Right renal cortex interstitium (tissue), 3 donors: Measurements from ENCODE around the gene REXO4. TPM values are rescaled to one million over a fixed set of nuclear protein-coding genes. Genes with fewer than 3 reads are reported as not detected.

ENCODE experiments used
- DNase-seq, 3 donors: peaks; one replicate each; pipeline ENCODE4 v3.0.0-alpha.2; 2013; ENCODE audit warnings: low read depth in 3 of 3, low spot score in 2 of 3
- polyA plus RNA-seq, 3 donors: library from polyadenylated mRNA; unstranded; fragments of 120-200 nt; gene quantifications; one replicate each; pipeline ENCODE4 v1.2.1, GENCODE V29; 2013; ENCODE audit not compliant: insufficient read length in 3 of 3

REXO4 gene
- polyA plus RNA-seq, 3 donors, result 26.9 to 30.7 (median 29.7) TPM

- DNase-seq, result no peak
These were observed 46.5 kb downstream of the REXO4 start for GRCh38 chr9:133371261-133371711.

GRCh38 chr9:133370685-133371084 is 47.1 kb downstream of the REXO4 start:
- DNase-seq, result no peak

- no peak for DNase-seq
These were observed 47.9 kb downstream of the REXO4 start for GRCh38 chr9:133369933-133370332.

GRCh38 chr9:133369422-133369821 is 48.4 kb downstream of the REXO4 start:
- DNase-seq, result no peak

- no peak for DNase-seq
These were observed 49.4 kb downstream of the REXO4 start for GRCh38 chr9:133368249-133368881.

GRCh38 chr9:133367778-133368177 is 50.0 kb downstream of the REXO4 start:
- no peak for DNase-seq

GRCh38 chr9:133367221-133367620 is 50.6 kb downstream of the REXO4 start:
- no peak for DNase-seq

- DNase-seq, result no peak
These were observed 51.4 kb downstream of the REXO4 start for GRCh38 chr9:133366435-133366834.

- DNase-seq, result no peak
These were observed 55.3 kb downstream of the REXO4 start for GRCh38 chr9:133362359-133363044.

- no peak for DNase-seq
These were observed 56.2 kb downstream of the REXO4 start for GRCh38 chr9:133361507-133362092.

GRCh38 chr9:133360400-133361393 is 57.1 kb downstream of the REXO4 start:
- DNase-seq, result no peak

- DNase-seq, result no peak
These were observed 58.2 kb downstream of the REXO4 start for GRCh38 chr9:133359399-133360175.

GRCh38 chr9:133357656-133358055 is 60.2 kb downstream of the REXO4 start:
- no peak for DNase-seq

- DNase-seq, result peak in 2 of 3 donors; percentile 63 to 69
These were observed 61.3 kb downstream of the REXO4 start, which contains the start of the genes SURF1 and SURF2 for GRCh38 chr9:133356391-133357091. Gene SURF1, minus strand, starts transcription at chr9:133356487. Its CDS starts 34 bp downstream, at chr9:133356453. Gene SURF2, plus strand, starts transcription at chr9:133356550. Its CDS starts 43 bp downstream, at chr9:133356593.

Other genes with a start within 250 kb of the REXO4 start
- gene OBP2B, start 208.8 kb downstream of the REXO4 start, polyA plus RNA-seq, result under 1 TPM in 1 of 3 donors, not detected in 2; 0.64 TPM
- gene ABO, start 142.8 kb downstream of the REXO4 start, polyA plus RNA-seq, result 10 to 100 TPM in 2 of 3 donors, 1 to 10 TPM in 1; 6.8 to 19.5 (median 18.7) TPM
- gene SURF6, start 81.8 kb downstream of the REXO4 start, polyA plus RNA-seq, result 10 to 100 TPM; 23.4 to 27.3 (median 27.2) TPM
- gene MED22, start 69.9 kb downstream of the REXO4 start, polyA plus RNA-seq, result 10 to 100 TPM; 23.3 to 25.0 (median 24.5) TPM
- gene RPL7A, start 69.8 kb downstream of the REXO4 start, polyA plus RNA-seq, result 1,000 to 10,000 TPM; 2,744 to 2,837 (median 2,799) TPM
- gene SURF1, start 61.5 kb downstream of the REXO4 start, polyA plus RNA-seq, result 10 to 100 TPM; 36.6 to 47.0 (median 42.2) TPM
- gene SURF2, start 61.5 kb downstream of the REXO4 start, polyA plus RNA-seq, result 10 to 100 TPM; 20.6 to 25.1 (median 23.0) TPM
- gene SURF4, start 42.0 kb downstream of the REXO4 start, polyA plus RNA-seq, result 100 to 1,000 TPM; 160 to 175 (median 164) TPM
- gene STKLD1, start 41.6 kb downstream of the REXO4 start, polyA plus RNA-seq, result 1 to 10 TPM; 2.2 to 3.6 (median 3.4) TPM
- 1 to 10 TPM; 5.9 to 7.2 (median 6.3) TPM for gene ADAMTS13, start 4.4 kb upstream of the REXO4 start, polyA plus RNA-seq
- 10 to 100 TPM; 23.3 to 28.1 (median 27.3) TPM for gene CACFD1, start 42.0 kb upstream of the REXO4 start, polyA plus RNA-seq
- 1 to 10 TPM in 2 of 3 donors, under 1 TPM in 1; 0.82 to 1.4 (median 1.0) TPM for gene SLC2A6, start 61.1 kb upstream of the REXO4 start, polyA plus RNA-seq
- gene MYMK, start 106.9 kb upstream of the REXO4 start, polyA plus RNA-seq, result not detected
- 1 to 10 TPM; 1.3 to 1.4 (median 1.3) TPM for gene ADAMTSL2, start 116.7 kb upstream of the REXO4 start, polyA plus RNA-seq
- under 1 TPM in 2 of 3 donors, not detected in 1; 0.16 to 0.21 TPM for gene FAM163B, start 191.4 kb upstream of the REXO4 start, polyA plus RNA-seq
- under 1 TPM; 0.62 TPM for gene DBH, start 218.4 kb upstream of the REXO4 start, polyA plus RNA-seq